ENCODE results near the gene RABEP1.
"Not testable (repeated sequence)": the region's sequence is repeated elsewhere in the genome, so short reads cannot be mapped to it uniquely, and the experiment has no call there.

RABEP1 gene

DNA sequence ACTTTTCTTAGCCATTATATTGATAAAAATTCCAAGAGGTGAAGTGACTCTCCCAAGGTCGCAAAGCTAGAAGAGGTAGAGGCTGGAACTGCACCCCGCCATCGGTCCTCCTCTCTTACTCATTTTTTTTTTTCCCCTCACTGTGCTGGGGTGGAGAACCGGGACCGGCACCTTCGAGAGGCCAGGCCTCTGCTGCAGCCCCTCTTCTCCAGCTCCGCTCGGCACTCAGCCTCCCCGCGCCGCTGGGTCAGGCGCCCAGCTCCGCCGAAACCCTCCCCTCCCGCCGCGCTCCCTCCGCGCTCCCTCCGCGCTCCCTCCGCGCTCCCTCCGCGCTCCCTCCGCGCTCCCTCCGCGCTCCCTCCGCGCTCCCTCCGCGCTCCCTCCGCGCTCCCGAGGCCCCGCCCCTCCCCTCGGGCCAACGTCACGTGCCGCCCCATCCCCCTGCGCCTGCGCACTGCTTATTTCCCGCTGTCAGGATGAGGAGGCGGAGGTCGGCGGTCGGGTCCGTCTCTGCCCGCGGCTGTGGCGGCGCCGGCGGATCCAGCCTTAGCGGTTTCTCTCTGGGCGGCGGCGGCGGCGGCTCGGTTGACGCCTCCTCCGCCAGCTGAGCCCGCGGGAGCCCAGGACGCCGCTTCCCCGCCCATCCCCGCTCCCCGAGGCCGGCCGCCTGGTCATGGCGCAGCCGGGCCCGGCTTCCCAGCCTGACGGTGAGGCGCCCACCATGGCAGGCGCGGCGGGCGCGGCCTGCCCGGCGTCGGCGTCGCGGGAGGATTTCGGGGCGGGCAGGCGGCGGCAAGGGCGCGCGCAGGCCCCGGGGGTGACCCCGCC, at the start of gene RABEP1:
Gene RABEP1 (plus strand): TSS at position 471 of the 828 bp plus-strand sequence. CDS start 203 bp downstream, at position 674.
- peak; percentile 95 for DNase-seq

GRCh38 chr17:5233492-5233891, 48.6 kb upstream of the RABEP1 start:
- not testable (repeated sequence) for DNase-seq

DNA sequence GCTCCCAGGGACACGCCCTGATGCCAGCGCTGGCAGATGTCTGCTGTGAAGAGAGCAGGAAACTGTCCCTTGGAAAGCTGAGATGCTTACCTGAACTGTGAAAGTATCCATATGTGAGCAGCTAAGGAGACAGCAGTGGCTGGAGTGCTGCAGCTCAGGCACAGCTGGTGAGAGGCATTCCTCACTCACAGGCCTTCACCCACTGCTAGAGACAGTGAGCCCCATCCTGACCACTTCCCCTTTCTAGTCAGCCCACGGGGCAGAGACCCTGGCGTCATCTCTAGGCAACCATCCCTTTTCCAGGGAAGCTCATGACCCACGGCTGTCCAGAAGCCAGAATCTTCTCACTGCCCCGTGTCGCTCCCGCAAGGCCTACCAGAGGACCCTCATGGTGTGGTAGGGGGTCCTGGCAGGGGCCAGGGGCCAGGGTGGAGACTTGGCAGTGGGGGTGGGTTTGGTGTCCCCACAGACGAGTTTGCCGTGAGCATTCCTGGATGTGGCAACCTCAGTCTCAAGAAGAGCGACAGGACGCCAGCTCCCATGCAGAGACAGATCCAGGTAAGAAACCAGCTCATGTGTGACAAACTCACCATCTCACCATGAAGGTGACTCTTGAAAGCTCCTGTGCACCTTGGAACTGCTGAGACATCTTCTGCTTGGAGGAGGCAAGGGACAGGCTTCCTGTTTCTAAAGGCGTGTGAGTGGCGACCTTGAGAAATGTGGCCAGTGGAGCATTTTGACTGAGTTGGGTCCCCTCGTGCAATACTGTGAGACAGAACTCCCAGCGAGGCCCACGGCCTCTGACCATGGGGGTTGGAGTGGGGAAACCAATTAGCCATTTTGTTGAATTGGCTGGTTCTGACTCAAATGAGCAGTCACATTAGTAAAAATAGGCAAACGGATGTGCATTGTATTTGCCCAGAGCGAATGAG, 47.2 kb upstream of the RABEP1 start, which contains the start of gene SCIMP:
Gene SCIMP (minus strand): TSS at position 216 of the 932 bp plus-strand sequence. CDS start 105 bp downstream, at position 111.
- DNase-seq: peak; percentile 75

DNA sequence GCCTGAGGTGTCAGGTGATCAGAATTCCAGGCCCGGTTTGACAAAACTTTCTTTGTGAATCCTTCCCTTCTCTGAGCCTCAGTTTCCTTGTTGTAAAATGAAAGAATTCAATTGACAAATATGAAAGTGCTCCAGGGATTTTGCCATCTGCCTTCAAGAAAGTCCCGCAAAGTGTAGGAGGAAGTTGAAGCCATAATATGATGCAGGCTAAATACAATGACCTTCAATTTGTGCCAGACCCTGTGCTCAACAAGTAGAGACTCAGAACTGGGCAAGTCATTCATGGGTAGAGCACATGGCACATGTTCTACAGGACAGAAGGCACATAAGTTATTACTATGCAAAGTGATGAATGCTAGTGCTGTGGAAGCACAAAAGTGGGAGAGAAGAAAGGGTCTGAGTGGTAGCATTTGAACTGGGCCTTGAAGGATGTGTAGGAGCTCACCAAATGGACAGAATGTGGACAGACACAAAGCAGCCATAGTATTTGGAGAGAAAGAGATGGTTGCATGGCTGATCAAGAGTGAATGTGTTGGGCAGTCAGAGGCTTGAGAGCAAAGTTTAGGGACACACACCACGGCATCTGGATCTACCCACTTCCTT, 45.0 kb upstream of the RABEP1 start:
- no peak for DNase-seq

DNA sequence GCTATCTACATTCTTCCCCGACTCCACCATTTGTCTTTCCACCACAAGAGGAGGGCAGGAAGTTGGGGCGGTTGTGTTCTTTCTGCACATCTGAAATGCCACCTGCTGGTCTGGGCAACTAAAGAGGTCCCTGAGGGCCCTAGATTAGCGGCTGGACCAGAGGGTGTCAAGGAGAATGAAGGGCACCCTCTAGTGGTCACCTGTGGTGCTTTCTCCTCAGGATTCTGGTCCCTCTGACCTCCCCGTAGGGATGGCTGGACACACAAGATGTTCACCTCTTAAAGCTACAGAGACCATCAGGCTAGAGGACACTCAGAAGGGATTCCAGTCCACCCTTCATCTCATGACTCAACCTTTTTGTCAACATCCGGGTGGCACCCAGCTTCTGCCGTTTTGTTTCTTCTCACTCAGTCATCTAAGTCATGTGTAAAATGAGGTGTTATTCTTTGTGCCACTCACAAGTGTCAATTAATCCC, 44.5 kb upstream of the RABEP1 start:
- peak; percentile 90 for DNase-seq

- no peak for DNase-seq
These were observed 43.8 kb upstream of the RABEP1 start for GRCh38 chr17:5238333-5238732.

DNA sequence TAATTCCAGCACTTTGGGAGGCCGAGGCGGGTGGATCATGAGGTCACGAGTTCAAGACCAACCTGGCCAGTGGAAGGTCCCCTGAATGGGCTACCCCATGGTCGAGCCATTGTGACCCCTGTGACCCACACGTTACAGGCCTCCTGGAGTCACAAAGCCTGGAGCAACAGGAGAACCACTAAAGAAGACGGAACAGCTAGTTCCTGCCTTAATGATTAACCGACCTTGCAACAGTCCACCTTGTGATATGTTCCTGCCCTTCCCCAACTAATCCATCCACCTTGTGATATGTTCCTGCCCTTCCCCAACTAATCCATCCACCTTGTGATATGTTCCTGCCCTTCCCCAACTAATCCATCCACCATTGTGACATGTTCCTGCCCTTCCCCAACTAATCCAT, 42.3 kb upstream of the RABEP1 start:
- not testable (repeated sequence) for DNase-seq

GRCh38 chr17:5241861-5242671, 40.0 kb upstream of the RABEP1 start:
- DNase-seq: no peak

DNA sequence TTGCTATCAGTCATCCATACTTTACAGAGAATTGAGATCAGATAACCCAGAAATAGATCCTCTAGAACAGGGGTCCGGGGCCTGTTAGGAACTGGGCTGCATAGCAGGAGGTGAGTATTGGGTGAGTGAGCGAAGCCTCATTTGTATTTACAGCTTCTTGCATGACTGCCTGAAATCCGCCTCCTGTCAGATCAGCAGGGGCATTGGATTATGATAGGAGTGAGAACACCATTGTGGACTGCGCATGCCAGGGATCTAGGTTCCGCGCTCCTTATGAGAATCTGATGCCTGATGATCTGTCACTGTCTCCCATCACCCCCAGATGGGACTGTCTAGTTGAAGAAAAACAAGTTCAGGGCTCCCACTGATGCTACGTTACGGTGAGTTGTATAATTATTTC, 34.5 kb upstream of the RABEP1 start:
- DNase-seq: no peak

DNA sequence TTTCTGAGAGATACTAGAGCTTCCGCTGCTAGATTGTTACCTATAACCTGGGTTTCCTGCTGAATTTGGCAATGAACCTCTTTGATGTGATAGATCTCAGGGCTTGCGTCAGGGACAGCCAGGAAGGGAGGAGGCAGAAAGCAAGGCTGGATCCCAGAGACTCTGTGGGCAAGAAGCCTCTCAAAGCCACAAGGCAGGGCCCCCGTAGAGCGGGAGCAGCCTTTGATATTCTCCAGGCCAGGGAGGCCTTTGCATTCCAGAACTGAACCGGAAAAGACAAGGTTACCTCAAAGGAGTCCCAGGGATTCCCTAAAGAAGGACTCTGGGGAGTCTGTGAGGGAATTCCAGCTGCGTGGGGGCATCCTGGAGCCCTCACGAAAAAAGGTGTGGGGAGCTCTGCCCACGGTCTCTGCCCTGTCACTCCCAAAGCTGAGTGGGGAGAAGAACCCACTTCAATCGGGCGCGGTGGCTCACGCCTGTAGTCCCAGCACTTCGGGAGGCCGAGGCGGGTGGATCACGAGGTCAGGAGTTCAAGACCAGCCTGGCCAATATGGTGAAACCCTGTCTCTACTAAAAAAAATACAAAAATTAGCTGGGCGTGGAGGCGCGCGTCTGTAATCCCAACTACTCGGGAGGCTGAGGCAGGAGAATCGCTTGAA, 33.1 kb upstream of the RABEP1 start:
- DNase-seq: no peak

DNA sequence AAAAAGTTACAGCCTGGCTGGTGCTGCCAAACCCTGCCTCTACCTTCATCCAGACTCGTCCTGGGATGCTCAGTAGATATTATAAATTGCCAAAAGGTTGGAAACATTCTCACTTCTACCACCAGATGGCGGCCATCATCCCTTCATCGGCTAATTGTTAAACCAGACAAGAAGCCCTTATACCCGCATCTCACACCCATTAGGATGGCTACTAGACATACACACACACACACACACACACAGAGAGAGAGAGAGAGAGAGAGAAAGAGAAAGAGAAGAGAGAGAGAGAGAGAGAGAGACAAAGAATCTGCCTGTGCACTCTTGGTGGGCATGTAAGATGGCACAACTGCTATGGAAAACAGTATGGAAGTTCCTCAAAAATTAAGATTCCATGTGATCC, 32.5 kb upstream of the RABEP1 start:
- peak; percentile 89 for DNase-seq

GRCh38 chr17:5254414-5254813, 27.7 kb upstream of the RABEP1 start:
- DNase-seq: no peak

DNA sequence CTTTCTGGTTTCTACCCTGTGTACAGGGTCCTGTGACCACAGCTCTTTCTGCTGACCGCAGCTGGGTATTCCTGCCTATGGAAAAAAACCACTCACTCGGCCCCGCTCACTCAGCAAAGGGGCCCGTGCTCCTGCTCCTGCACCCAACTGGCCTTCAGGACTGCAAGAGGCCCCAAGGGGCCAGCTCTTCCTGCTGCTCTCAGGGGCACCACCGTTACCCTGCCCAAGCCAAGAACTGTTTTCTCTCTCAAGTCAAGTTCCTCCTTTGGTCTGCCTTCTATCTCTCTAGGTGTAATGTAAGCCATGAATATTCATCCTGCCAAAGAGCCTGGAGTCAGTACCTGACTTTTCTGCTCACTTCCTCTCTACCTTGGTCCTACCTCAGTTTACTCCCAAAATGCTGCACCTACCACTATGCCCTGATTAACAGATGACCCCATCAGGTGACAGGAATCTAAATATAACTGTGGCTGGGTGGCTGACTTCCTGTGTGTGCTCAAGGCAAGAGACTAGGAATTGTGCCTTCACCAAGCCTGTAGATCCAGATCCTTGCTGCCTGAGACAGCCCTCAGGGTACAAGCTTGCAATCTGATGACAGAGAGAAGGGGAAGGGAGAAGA, 27.1 kb upstream of the RABEP1 start:
- DNase-seq: peak; percentile 68

DNA sequence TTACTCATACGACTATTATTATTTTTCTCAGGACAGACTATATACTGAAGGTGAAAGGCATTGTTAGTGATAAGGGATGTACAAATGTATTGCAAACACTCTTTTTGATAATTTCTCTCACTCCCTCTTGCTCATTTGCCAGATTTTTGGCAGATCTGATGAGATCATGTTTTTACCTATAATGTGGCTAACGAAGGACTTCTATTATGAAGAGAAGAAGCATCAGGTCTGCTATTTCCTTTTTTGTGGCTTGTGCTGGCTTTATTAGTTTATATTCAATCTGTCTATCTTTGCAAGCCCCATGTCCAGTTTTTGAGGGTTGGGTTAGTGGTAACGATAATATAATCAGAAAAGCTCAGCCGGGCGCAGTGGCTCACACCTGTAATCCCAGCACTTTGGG, 25.0 kb upstream of the RABEP1 start:
- DNase-seq: no peak

- no peak for DNase-seq
These were observed 21.5 kb upstream of the RABEP1 start for GRCh38 chr17:5260542-5260941.

DNA sequence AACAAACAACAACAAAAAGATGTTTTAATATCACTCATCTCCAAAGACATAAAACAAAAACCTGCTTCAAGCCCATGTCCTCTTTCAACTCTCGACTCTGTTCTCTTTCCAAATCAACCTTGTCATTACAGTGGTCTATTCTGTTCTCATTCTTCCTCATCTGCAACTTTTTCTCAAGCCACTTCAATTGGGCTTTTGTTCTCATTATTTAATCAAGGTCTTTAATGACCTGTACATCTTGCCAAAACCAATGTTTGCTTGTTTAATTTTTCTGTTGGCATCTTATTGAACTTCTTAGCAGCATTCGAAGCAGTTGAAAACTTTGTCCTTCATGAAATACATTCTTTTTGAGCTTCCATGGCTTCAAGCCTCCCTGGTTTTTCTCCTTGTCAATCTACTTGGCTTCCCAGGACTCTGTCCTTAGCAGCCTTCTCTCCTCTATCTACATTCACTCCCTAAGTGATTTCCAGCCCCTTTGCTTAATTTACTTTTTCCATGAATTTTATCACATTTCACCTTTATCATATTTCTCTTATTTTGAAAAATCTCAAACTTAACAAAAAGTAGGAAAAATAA, 19.6 kb upstream of the RABEP1 start:
- DNase-seq: no peak

DNA sequence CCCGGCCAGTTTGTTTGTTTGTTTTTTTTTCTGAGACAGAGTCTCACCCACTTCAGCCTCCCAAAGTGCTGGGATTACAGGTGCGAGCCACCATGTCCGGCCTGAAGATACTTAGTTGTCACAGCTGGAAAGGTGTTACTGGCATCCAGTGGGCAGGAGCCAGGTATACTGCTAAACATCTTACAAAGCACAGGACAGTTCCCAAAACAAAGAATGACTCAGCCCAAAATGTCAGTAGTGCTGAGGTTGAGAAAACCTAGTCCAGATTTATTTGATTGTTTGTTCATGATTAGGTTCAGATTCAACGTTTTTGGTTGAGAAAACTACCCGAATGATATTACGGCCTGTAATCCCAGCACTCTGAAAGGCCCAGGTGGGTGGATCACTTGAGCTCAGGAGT, 18.6 kb upstream of the RABEP1 start:
- no peak for DNase-seq

- DNase-seq: no peak
These were observed 17.2 kb upstream of the RABEP1 start for GRCh38 chr17:5264893-5265292.

DNA sequence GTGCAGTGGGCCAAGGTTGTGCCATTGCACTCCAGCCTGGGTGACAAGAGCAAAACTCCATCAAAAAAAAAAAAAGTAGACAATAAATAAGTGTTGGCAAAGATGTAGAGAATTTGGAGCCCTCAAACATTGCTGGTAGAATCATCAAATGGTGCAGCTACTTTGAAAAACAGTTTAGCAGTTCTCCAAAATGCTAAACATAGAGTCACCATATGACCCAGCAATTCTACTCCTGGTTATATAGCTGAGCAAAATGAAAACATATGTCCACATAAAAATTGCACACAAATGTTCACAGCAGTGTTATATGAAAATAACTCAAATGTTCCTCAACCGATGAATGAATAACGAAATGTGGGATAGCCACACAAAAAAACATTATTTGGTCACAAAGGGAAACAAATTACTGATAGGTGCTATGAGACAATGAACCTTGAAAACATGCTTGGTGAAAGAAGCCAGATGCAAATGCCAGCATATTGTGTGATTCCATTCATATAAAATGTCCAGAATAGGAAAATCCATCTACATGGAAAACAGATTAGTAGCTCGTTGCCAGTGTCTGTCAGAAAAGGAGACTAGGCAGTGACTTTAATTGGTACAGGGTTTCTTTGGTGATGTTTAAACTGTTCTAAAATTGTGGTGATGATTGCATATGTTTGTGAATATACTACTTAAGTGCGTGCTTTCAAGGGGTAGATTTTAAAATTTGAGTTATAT, 12.7 kb upstream of the RABEP1 start:
- no peak for DNase-seq

DNA sequence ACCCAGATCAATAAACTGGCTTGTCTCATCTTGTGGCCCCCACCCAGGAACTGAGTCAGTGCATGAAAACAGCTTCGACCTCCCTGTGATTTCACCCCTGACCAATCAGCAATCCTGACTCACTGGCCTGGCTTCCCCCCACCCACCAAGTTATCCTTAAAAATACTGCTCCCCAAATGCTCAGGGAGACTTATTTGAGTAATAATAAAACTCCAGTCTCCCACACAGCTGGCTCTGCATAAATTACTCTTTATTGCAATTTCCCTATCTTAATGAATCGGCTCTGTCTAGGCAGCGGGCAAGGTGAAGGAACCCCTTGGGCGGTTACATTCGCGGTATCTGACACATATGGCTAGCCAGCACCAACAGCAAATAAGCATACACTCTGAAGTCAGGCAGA, 9.8 kb upstream of the RABEP1 start:
- no peak for DNase-seq

All from hematopoietic multipotent progenitor cell treated with erythropoietin and hydrocortisone succinate and interleukin-3 and kit ligand, for 4 days (in vitro differentiated cells).